Upper lobe of right lung (tissue), 1 donor: ENCODE measurements around the gene DAD1. TPM values are rescaled to one million over a fixed set of nuclear protein-coding genes. Genes with fewer than 3 reads are reported as not detected.
A peak's percentile ranks its signal among the peaks of the same experiment; 100 is the strongest.
"Not testable (repeated sequence)": the region's sequence is repeated elsewhere in the genome, so short reads cannot be mapped to it uniquely, and the experiment has no call there.

Experiments used
- ATAC-seq: fragments of 200-7000 bp; cut with Tn5 transposase; one replicate; pipeline ENCODE4 v1.9.1; 2020; ENCODE audit warnings: mild to moderate bottlenecking, moderate library complexity
- DNase-seq: peaks from one replicate; pipeline ENCODE4 v3.0.0-alpha.2; 2020
- H3K27ac ChIP-seq: fragments of 200-600 bp; one replicate; pipeline ENCODE4 v1.8.0; 2022
- H3K27me3 ChIP-seq: fragments of 200-600 bp; one replicate; pipeline ENCODE4 v1.8.0; 2022; ENCODE audit warnings: mild to moderate bottlenecking
- H3K36me3 ChIP-seq: fragments of 200-600 bp; one replicate; pipeline ENCODE4 v1.8.0; 2022
- H3K4me1 ChIP-seq: fragments of 200-600 bp; one replicate; pipeline ENCODE4 v1.8.0; 2022
- H3K4me3 ChIP-seq: fragments of 200-600 bp; one replicate; pipeline ENCODE4 v1.8.0; 2022; ENCODE audit warnings: mild to moderate bottlenecking
- H3K9me3 ChIP-seq: fragments of 200-600 bp; one replicate; pipeline ENCODE4 v1.8.0; 2022
- intact Hi-C: fragments of 100-400 bp; cut with DNase I; formaldehyde crosslinking; loops from one replicate; pipeline ENCODE4 v1.11.0; 2022
- total RNA-seq: library from RNA; stranded (reverse); fragmentation: NEBNext Ultra II Directional; extraction: Animal tissue kit (Norgen Biotek cat#: 25700); gene quantifications from one replicate; pipeline ENCODE4 v1.2.1, GENCODE V29; 2021
- TF ChIP-seq, protein P1 (sequence below): fragments of 200-600 bp; IDR thresholded peaks from one replicate; pipeline ENCODE4 v1.8.0; 2022; ENCODE audit warnings: antibody characterized with exemption
- donor health status: DM: no; HTN: yes; CAD: no; lungs with severe emphysema.

The DAD1 gene
- total RNA-seq, 1 donor from 2014 or later = 184 TPM

DNA sequence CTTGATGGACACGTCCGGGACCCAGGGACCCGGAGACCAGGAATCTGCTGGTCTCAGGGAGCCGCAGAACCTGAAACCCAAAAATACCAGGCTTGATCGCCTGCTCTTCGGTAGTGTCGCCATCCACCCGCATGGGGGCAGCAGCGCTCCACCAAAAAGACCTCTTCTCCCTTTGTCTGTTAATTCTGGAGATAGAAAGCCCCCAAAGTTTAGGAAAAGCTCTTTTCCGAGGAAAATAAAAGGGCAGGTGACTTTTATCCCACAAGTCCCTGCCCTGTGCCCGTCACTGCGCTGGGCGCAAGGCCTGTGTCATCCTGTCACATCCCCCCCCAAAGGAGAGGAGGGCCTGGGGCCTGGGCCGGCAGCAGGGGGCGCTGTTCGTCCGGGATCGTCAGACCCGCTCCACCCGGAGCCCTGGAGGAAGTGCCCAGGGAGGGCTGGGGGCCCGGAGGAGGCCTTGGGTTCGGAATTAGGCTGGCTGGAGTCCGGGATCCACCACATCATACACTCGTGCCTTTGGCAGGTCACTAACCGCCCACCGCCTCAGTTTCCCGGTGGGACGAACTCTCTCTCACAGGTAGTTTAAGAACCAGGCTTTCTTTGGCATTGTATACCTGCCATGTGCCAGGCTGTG, 31.9 kb downstream of the DAD1 start:
- H3K36me3 ChIP-seq = no peaks in the 10 kb centered on the region
- DNase-seq = peak; percentile 94
- peaks cover 57% of the 10 kb centered on the region for H3K4me1 ChIP-seq
- no peaks in the 10 kb centered on the region for H3K9me3 ChIP-seq
- TF ChIP-seq, protein P1, sequence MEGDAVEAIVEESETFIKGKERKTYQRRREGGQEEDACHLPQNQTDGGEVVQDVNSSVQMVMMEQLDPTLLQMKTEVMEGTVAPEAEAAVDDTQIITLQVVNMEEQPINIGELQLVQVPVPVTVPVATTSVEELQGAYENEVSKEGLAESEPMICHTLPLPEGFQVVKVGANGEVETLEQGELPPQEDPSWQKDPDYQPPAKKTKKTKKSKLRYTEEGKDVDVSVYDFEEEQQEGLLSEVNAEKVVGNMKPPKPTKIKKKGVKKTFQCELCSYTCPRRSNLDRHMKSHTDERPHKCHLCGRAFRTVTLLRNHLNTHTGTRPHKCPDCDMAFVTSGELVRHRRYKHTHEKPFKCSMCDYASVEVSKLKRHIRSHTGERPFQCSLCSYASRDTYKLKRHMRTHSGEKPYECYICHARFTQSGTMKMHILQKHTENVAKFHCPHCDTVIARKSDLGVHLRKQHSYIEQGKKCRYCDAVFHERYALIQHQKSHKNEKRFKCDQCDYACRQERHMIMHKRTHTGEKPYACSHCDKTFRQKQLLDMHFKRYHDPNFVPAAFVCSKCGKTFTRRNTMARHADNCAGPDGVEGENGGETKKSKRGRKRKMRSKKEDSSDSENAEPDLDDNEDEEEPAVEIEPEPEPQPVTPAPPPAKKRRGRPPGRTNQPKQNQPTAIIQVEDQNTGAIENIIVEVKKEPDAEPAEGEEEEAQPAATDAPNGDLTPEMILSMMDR = peak; percentile 98
- H3K27me3 ChIP-seq = no peaks in the 10 kb centered on the region
- ATAC-seq = peak; percentile 81
- H3K4me3 ChIP-seq = peak overlapping the region; percentile 14
- peak overlapping the region; percentile 72 for H3K27ac ChIP-seq
- intact Hi-C loops = loop anchor here (10.0 kb wide), 1 partner anchor 172 kb away; no protein-coding TSS in a partner anchor

DNA sequence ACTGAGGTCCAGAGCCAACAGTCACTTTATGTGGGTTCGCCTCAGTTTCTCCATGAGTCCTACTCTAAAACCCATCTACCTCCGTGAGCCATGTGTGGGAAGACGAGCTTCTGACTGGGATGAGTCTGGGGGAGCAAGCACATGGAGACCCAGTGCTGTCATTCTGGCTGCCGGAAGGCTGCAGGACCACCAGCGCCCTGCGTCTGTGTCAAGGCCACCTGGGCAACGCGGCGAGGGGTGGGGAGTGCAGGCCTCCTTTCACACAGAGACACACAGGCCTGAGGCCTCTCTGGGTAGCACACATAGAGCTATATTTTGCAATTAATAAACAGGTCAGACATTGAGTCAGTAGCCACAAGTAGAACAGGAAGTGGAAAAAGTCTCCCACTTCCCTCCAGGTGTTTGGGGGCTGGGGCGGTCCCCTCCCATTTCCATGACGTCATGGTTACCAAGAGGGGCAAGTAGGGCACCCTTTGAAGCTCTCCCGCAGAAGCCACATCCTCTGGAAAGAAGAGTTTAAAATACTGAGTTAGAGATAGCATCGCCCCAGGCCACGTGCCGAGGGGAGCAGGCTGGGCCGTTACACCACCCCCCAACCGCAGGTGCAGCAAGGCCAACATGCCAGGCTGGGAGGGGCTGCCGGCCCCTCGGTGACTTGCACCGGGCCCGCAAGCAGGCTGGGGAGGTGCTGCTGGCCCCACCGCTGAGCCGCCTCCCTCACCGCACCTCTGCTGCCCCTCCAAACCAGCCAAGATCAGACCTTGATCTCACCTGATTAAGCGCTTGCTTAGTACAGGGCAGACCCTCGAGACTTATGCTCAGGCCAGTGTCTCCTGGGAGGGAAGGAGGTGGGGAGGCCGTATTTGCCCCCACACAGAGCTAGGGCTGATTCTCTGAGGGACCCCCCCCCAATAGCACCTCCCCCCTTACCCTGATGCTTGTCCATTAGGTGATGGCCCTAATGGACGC, 32.7 kb downstream of the DAD1 start:
- H3K36me3 ChIP-seq = no peaks in the 10 kb centered on the region
- peak overlapping the region; percentile 72 for H3K27ac ChIP-seq
- peak overlapping the region; percentile 14 for H3K4me3 ChIP-seq
- TF ChIP-seq, protein P1 = no peak
- peak; percentile 83 for DNase-seq
- H3K27me3 ChIP-seq = no peaks in the 10 kb centered on the region
- ATAC-seq = peak; percentile 47
- peaks cover 49% of the 10 kb centered on the region for H3K4me1 ChIP-seq
- intact Hi-C loops = loop anchor here (10.0 kb wide), 1 partner anchor 172 kb away; no protein-coding TSS in a partner anchor
- H3K9me3 ChIP-seq = no peaks in the 10 kb centered on the region

DNA sequence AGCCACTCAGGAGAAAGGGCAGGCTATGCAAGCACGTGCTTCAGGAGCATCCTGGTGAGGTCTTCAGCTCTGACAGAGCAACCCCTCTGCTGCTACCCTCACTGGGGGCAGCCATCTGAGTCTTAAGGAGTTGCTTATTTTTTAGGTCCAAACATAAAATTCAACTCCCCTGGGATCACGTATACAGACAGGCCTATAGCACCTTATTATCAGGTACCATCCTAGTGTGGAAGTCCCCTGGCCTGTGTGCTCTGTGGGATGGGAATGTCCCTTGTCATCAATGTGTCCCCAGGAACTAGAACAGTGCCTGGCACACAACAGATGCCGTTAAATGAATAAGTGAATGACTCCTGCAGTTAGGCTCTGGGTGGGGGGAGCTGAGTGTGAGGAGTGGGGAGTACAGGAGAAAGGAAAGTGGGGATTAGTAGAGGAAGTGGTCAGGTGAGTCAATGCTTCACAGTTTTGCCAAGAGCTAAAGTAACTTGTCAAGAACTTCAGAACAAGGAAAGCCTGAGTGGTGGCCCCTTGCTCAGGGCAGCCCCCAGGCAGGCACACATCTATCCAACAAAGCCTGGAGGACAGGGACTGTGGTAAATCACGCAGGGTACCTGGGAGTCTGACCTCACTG, 33.5 kb downstream of the DAD1 start:
- TF ChIP-seq, protein P1 = no peak
- H3K36me3 ChIP-seq = no peaks in the 10 kb centered on the region
- H3K4me3 ChIP-seq = no peak overlapping the region
- ATAC-seq (no peak), DNase-seq (no peak)
- peaks cover 48% of the 10 kb centered on the region for H3K4me1 ChIP-seq
- peak overlapping the region; percentile 47 for H3K27ac ChIP-seq
- no peaks in the 10 kb centered on the region for H3K27me3 ChIP-seq
- no peaks in the 10 kb centered on the region for H3K9me3 ChIP-seq
- intact Hi-C loops = loop anchor here (10.0 kb wide), 1 partner anchor 171 kb away; no protein-coding TSS in a partner anchor

DNA sequence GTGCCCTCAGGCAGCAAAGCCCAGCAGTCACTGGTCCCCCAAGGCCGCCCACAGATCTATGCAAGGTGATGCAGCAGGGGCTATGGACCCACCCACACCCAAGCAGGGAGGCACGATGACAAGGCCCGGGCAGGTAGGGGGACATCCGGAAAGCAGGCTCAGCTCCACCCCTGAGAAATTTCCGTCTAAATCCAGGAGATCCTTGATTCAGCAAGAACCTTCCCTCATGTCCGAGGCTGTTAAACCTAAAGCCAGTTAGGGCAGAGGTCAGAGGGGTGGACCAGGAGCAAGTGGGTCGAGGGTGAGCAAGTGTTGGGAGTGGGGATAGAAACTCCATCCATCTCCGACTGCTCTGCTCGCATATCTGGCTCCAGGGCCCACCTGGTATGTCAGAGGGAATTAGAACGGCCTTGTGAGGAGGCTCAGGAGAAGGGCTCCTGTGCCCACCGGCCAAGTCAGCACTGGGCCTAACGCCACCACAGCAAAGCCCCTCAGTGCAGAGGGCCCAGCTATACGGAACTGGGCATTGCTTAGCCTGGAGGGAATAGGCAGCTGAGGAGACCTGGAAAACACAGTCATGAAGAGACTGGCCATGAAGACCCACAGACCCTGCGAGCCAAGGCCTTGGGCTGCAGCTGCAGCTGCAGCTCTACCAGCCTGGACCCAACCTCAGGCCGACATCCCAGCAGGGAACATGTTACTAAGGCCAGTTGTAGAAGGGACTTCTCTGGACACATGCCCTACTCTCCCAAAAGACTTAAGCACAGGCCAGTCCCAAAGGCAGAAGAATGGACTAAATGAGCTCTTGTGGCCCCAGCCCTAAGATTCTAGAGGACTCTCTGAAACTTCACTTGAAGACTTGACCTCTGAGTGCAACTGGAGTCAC, 34.3 kb downstream of the DAD1 start:
- DNase-seq (no peak), ATAC-seq (no peak)
- no peak overlapping the region for H3K4me3 ChIP-seq
- no peaks in the 10 kb centered on the region for H3K36me3 ChIP-seq
- no peaks in the 10 kb centered on the region for H3K27me3 ChIP-seq
- peak overlapping the region; percentile 47 for H3K27ac ChIP-seq
- H3K9me3 ChIP-seq = no peaks in the 10 kb centered on the region
- TF ChIP-seq, protein P1 = no peak
- intact Hi-C loops = loop anchor here (10.0 kb wide), 1 partner anchor 170 kb away; no protein-coding TSS in a partner anchor
- H3K4me1 ChIP-seq = peaks cover 44% of the 10 kb centered on the region

DNA sequence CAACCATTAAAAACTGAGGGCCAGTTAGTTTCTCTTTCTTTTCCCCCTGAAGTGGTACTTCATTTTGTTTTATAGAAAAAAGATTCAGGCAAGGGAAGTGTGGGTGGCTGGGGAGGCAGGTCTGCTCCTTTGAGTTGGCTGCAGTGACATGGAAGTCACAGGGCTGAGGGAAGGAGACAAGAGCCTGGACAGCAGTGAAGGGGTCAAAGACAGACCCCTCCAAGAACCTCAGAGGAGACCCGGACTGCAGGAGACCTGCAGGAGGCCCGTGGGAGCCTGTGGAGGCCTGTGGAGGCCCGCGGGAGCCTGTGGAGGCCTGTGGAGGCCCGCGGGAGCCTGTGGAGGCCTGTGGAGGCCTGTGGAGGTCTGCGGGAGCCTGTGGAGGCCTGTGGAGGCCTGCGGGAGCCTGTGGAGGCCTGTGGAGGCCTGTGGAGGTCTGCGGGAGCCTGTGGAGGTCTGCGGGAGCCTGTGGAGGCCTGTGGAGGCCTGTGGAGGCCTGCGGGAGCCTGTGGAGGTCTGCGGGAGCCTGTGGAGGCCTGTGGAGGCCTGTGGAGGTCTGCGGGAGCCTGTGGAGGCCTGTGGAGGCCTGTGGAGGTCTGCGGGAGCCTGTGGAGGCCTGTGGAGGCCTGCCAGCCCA, 35.0 kb downstream of the DAD1 start:
- not testable (repeated sequence) for H3K27ac ChIP-seq

More for the DNA sequence above, 35.0 kb downstream of the DAD1 start:
- peaks cover 37% of the 10 kb centered on the region for H3K4me1 ChIP-seq
- H3K9me3 ChIP-seq, DNase-seq, H3K4me3 ChIP-seq, ATAC-seq, H3K27me3 ChIP-seq, H3K36me3 ChIP-seq: not testable (repeated sequence)
- intact Hi-C loops = loop anchor here (10.0 kb wide), 1 partner anchor 169 kb away; no protein-coding TSS in a partner anchor
